HepG2 (cell line): Measurements from ENCODE around the gene RASA2. TPM values are rescaled to one million over a fixed set of nuclear protein-coding genes. Genes with fewer than 3 reads are reported as not detected.

Experiments
- ATAC-seq: fragments of 200-7000 bp; cut with Tn5 transposase; 3 replicates; pipeline ENCODE4 v1.9.1; 2020; ENCODE audit warnings: mild to moderate bottlenecking, moderate library complexity
- BruUV-seq: library from RNA; stranded (reverse); fragments of 400-500 nt; replicated peaks from 2 replicates; lab custom pipeline; 2021; lab: Mats Ljungman, UMichigan
- CTCF ChIA-PET: fragments of 300-600 bp; formaldehyde crosslinking; extraction: SDS; loops from one replicate; lab custom pipeline; 2021; ENCODE audit warnings: low total read pairs, inconsistent platforms, low intra/inter-chr PET ratio; lab: Yijun Ruan, JAX
- POLR2A ChIA-PET: fragments of 350-600 bp; sonication (Branson Sonifier 250); formaldehyde crosslinking; loops from one replicate; lab custom pipeline; 2020; ENCODE audit warnings: antibody characterized with exemption, inconsistent platforms; lab: Yijun Ruan, JAX
- DNase-seq: peaks from one replicate; pipeline ENCODE4 v3.0.0-alpha.2; 2015; ENCODE audit warnings: low spot score
- FAIRE-seq: peaks from 3 replicates; lab custom pipeline; 2011; peaks lifted over from hg19 to GRCh38; lab: Jason Lieb, UNC
- H2AFZ ChIP-seq: one replicate; pipeline ENCODE4 v1.6.1; 2011; ENCODE audit warnings: low read length, inconsistent platforms
- H3K27ac ChIP-seq: fragments of 300-600 bp; 3 replicates; pipeline ENCODE4 v1.8.0; 2011; ENCODE audit warnings: mixed run types, mild to moderate bottlenecking, mixed read lengths, low read length, inconsistent platforms; ENCODE audit not compliant: insufficient read depth; ENCODE audit errors: extremely low read length
- H3K27me3 ChIP-seq, 2 experiments: fragments of 200-600 bp in 1 of 2; 2 replicates in 1 of 2; 3 replicates in 1 of 2; pipeline versions ENCODE4 v1.6.0 to v1.8.0; 2011; ENCODE audit warnings: low read length in 2 of 2, mild to moderate bottlenecking in 2 of 2, moderate library complexity in 2 of 2, inconsistent platforms in 1 of 2; ENCODE audit not compliant: insufficient read depth in 2 of 2, control insufficient read depth in 1 of 2
- H3K36me3 ChIP-seq, 2 experiments: fragments of 200-600 bp in 1 of 2; replicated peaks in 1 of 2; 2 replicates in 1 of 2; 3 replicates in 1 of 2; pipeline versions ENCODE4 v1.5.1 to v1.8.0; 2011; ENCODE audit warnings: low read length in 2 of 2, inconsistent platforms in 1 of 2; ENCODE audit not compliant: insufficient read depth in 2 of 2, control insufficient read depth in 1 of 2
- H3K4me1 ChIP-seq: 2 replicates; pipeline ENCODE4 v1.5.1; 2012; ENCODE audit warnings: low read length, inconsistent platforms; ENCODE audit not compliant: insufficient read depth
- H3K4me2 ChIP-seq: 2 replicates; pipeline ENCODE4 v1.6.0; 2011; ENCODE audit warnings: low read depth, low read length, inconsistent platforms
- H3K4me3 ChIP-seq, 3 experiments: fragments of 200-600 bp in 1 of 3; sonication (generic), shearing (Covaris generic) in 1 of 3; replicated peaks in 1 of 3; 2 replicates each; pipeline ENCODE4 v1.5.1; 2011 to 2016; ENCODE audit warnings: low read length in 3 of 3, inconsistent platforms in 2 of 3, low read depth in 2 of 3, mild to moderate bottlenecking in 2 of 3, control low read depth in 1 of 3, mixed read lengths in 1 of 3; ENCODE audit not compliant: insufficient read depth in 1 of 3
- H3K79me2 ChIP-seq: one replicate; pipeline ENCODE4 v1.6.1; 2011; ENCODE audit warnings: low read length, inconsistent platforms; ENCODE audit not compliant: insufficient read depth
- H3K9ac ChIP-seq: 2 replicates; pipeline ENCODE4 v1.6.0; 2011; ENCODE audit warnings: mild to moderate bottlenecking, low read depth, low read length, inconsistent platforms; ENCODE audit not compliant: insufficient read depth
- H3K9me3 ChIP-seq: 2 replicates; pipeline ENCODE4 v1.5.1; 2012; ENCODE audit warnings: mild to moderate bottlenecking, low read length
- H4K20me1 ChIP-seq: 2 replicates; pipeline ENCODE4 v1.6.0; 2011; ENCODE audit warnings: inconsistent platforms, mild to moderate bottlenecking, low read length, moderate library complexity; ENCODE audit not compliant: insufficient read depth
- CENPT ChIP-seq: sonication (generic); formaldehyde crosslinking; IDR thresholded peaks from 2 replicates; pipeline ENCODE4 v1.8.0; 2022; ENCODE audit warnings: low read depth, mild to moderate bottlenecking, moderate library complexity, missing genetic modification reagents
- FOXC1 ChIP-seq: sonication (generic); formaldehyde crosslinking; IDR thresholded peaks from 2 replicates; pipeline ENCODE4 v1.8.0; 2022; ENCODE audit warnings: mild to moderate bottlenecking, missing genetic modification reagents, borderline replicate concordance
- MBD4 ChIP-seq: IDR thresholded peaks from 2 replicates; pipeline ENCODE4 v1.6.1; 2012; ENCODE audit warnings: low read length, inconsistent platforms, borderline replicate concordance
- PHB2 ChIP-seq: fragments of 450-650 bp; IDR thresholded peaks from 2 replicates; pipeline ENCODE4 v1.6.1; 2018; ENCODE audit not compliant: partially characterized antibody
- RBM22 ChIP-seq: fragments of 200-400 bp; formaldehyde crosslinking; optimal IDR thresholded peaks from 2 replicates; pipeline ENCODE3; 2017; ENCODE audit warnings: mild to moderate bottlenecking, low read length, moderate library complexity
- ZBTB8A ChIP-seq: sonication (generic); formaldehyde crosslinking; IDR thresholded peaks from 2 replicates; pipeline ENCODE4 v1.4.0; 2020; ENCODE audit warnings: mild to moderate bottlenecking, low read depth, missing genetic modification reagents, borderline replicate concordance
- ZNF10 ChIP-seq: sonication (generic); formaldehyde crosslinking; IDR thresholded peaks from 2 replicates; pipeline ENCODE4 v1.4.0; 2020; ENCODE audit warnings: mild to moderate bottlenecking, low read depth, missing genetic modification reagents, borderline replicate concordance
- ZNF251 ChIP-seq: sonication (generic); formaldehyde crosslinking; IDR thresholded peaks from 2 replicates; pipeline ENCODE4 v1.9.0; 2021; ENCODE audit warnings: mild to moderate bottlenecking, missing genetic modification reagents
- ZNF644 ChIP-seq: IDR thresholded peaks from 2 replicates; pipeline ENCODE4 v1.6.1; 2016; ENCODE audit warnings: low read depth
- ZNF7 ChIP-seq: IDR thresholded peaks from 2 replicates; pipeline ENCODE4 v1.6.1; 2016; ENCODE audit warnings: missing biosample characterization, missing genetic modification reagents
- WGBS: methylation state at CpG from one replicate; pipeline ENCODE4 v1.1.6; 2017; ENCODE audit warnings: low lambda C conversion rate; 5-methylcytosine and 5-hydroxymethylcytosine counted together
- in situ Hi-C: cut with HindIII; loops from 2 replicates; pipeline ENCODE4 v1.10.0; 2017; ENCODE audit warnings: low pct_unique_long_range_greater_than_20kb; ENCODE audit not compliant: extremely low pct_ligation_motif_present
- intact Hi-C: fragments of 100-400 bp; cut with micrococcal nuclease; formaldehyde crosslinking; loops from one replicate; pipeline ENCODE4 v1.10.0; 2022; ENCODE audit not compliant: unreplicated experiment
- polyA plus RNA-seq, 8 experiments: library from polyadenylated mRNA; depleted of rRNA in 3 of 8; stranded (reverse) in 7 of 8; unstranded in 1 of 8; fragments of >200 nt; fragmentation: Illumina TruSeq in 4 of 8; extraction: Trizol in 4 of 8; gene quantifications; 2 replicates each; pipeline versions ENCODE4 v1.2.1 to v1.2.3, GENCODE V29; 2011 to 2016; ENCODE audit warnings: low read depth in 4 of 8, missing spikeins in 1 of 8, mixed read lengths in 1 of 8; ENCODE audit not compliant: insufficient read depth in 1 of 8
- total RNA-seq, 5 experiments: library from RNA; depleted of rRNA; stranded (reverse); fragments of >200 nt; fragmentation: Illumina TruSeq; extraction: Trizol; gene quantifications; 2 replicates each; pipeline ENCODE4 v1.2.3, GENCODE V29; 2016; ENCODE audit warnings: low read depth in 1 of 5
- TF ChIP-seq, protein P1 (sequence below): sonication (generic); formaldehyde crosslinking; IDR thresholded peaks from 2 replicates; pipeline ENCODE4 v1.4.0; 2020; ENCODE audit warnings: missing genetic modification reagents
- TF ChIP-seq, protein P2 (sequence below): sonication (generic); formaldehyde crosslinking; IDR thresholded peaks from 2 replicates; pipeline ENCODE4 v1.8.0; 2022; ENCODE audit warnings: mild to moderate bottlenecking, missing genetic modification reagents, borderline replicate concordance

RASA2 gene
- total and polyA plus RNA-seq, 2 of the 13 experiments (the other 11 are each of a cell fraction or from before 2014, with no cell fraction given): 5.4 to 8.5 TPM

DNA sequence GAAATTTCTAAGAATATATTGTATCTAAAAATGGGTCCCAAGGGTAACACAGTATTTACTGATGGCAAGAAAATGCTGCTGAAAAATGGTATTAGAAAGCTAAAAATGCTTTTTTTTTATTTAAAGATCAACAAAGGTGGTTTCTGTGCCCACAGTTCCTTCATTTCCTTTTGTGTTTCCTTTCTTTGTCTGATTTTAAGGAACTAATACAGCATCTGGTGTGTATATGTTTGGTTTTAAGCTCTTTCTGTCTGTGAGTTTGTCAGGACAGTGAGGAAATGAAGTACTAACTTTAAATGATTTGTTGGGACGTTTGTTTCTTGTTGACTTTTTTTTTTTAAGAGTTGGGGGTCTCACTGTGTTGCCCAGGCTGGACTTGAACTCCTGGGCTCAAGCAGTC, 38.2 kb downstream of the RASA2 start:
- Histone ChIP-seq H4K20me1 (no peaks in the 10 kb centered on the region), H3K27ac (no peak overlapping the region), H3K79me2 (no peaks in the 10 kb centered on the region), H2AFZ (no peak overlapping the region), H3K4me1 (no peaks in the 10 kb centered on the region), H3K36me3 (peaks cover 0 to 26% of the 10 kb centered on the region in 2 experiments; a peak in 3 of 5 replicates)
- DNase-seq (no peak), ATAC-seq (no peak)
- BruUV-seq: no TSS peak
- TF ChIP-seq ZNF251 (CRISPR knock-in tag) (no peak), FOXC1 (no peak), ZNF7 (CRISPR knock-in tag) (no peak), RBM22 (no peak), PHB2 (no peak), ZNF10 (CRISPR knock-in tag) (no peak), ZBTB8A (CRISPR knock-in tag) (no peak), ZNF644 (CRISPR knock-in tag) (no peak), CENPT (no peak), MBD4 (no peak)
- TF ChIP-seq, protein P1, sequence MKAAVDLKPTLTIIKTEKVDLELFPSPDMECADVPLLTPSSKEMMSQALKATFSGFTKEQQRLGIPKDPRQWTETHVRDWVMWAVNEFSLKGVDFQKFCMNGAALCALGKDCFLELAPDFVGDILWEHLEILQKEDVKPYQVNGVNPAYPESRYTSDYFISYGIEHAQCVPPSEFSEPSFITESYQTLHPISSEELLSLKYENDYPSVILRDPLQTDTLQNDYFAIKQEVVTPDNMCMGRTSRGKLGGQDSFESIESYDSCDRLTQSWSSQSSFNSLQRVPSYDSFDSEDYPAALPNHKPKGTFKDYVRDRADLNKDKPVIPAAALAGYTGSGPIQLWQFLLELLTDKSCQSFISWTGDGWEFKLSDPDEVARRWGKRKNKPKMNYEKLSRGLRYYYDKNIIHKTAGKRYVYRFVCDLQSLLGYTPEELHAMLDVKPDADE: no peak
- TF ChIP-seq, protein P2, sequence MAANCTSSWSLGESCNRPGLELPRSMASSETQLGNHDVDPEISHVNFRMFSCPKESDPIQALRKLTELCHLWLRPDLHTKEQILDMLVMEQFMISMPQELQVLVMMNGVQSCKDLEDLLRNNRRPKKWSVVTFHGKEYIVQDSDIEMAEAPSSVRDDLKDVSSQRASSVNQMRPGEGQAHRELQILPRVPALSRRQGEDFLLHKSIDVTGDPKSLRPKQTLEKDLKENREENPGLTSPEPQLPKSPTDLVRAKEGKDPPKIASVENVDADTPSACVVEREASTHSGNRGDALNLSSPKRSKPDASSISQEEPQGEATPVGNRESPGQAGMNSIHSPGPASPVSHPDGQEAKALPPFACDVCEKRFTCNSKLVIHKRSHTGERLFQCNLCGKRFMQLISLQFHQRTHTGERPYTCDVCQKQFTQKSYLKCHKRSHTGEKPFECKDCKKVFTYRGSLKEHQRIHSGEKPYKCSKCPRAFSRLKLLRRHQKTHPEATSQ (CRISPR knock-in tag): no peak
- TF ChIP-seq, all 625 proteins: peak for 0
- ChIA-PET POLR2A (no interaction called here), CTCF (no interaction called here)
- Histone ChIP-seq H3K27me3 (no peaks in the 10 kb centered on the region), H3K9me3 (no peaks in the 10 kb centered on the region), H3K9ac (no peak overlapping the region), H3K4me2 (no peak overlapping the region), H3K4me3 (no peak overlapping the region)
- in situ Hi-C loops (no loop called here), intact Hi-C loops (no loop called here)
- FAIRE-seq: no peak
- WGBS: 71% methylated on average over 1 of the region's 1 CpG
